K562 (cell line): ENCODE measurements around the gene MICU1. TPM values are rescaled to one million over a fixed set of nuclear protein-coding genes. Genes with fewer than 3 reads are reported as not detected.

Experiments used
- ASH1L ChIP-seq: fragments of 450-650 bp; IDR thresholded peaks from 2 replicates; pipeline ENCODE4 v1.6.1; 2018; ENCODE audit warnings: borderline replicate concordance, mild to moderate bottlenecking, low read depth; ENCODE audit not compliant: partially characterized antibody
- BMI1 ChIP-seq: fragments of 150-350 bp; IDR thresholded peaks from 2 replicates; pipeline ENCODE4 v1.6.1; 2014; ENCODE audit warnings: low read length
- BRCA1 ChIP-seq, 2 experiments: fragments of 450-650 bp in 1 of 2; sonication (generic) in 1 of 2; formaldehyde crosslinking in 1 of 2; IDR thresholded peaks; 2 replicates each; pipeline versions ENCODE4 v1.5.0 to v1.6.1; 2017 to 2020; ENCODE audit warnings: mild to moderate bottlenecking in 1 of 2, missing genetic modification reagents in 1 of 2
- CHD1 ChIP-seq: fragments of 200-600 bp; sonication (generic); IDR thresholded peaks from one replicate; pipeline ENCODE4 v1.6.1; 2012; ENCODE audit warnings: mild to moderate bottlenecking, moderate library complexity, low read length, inconsistent platforms
- FOXA3 ChIP-seq, 2 experiments: fragments of 450-650 bp in 1 of 2; sonication (generic) in 1 of 2; formaldehyde crosslinking; IDR thresholded peaks in 1 of 2; conservative IDR thresholded peaks in 1 of 2; 2 replicates each; pipeline versions ENCODE4 v1.4.0 to v1.8.0; 2020 to 2022; ENCODE audit warnings: mild to moderate bottlenecking in 2 of 2, missing genetic modification reagents in 1 of 2
- FOXJ2 ChIP-seq: fragments of 200-800 bp; sonication (Bioruptor generic); IDR thresholded peaks from 2 replicates; pipeline ENCODE4 v1.6.1; 2016; ENCODE audit warnings: missing genetic modification characterization, missing compliant biosample characterization
- FOXJ3 ChIP-seq: sonication (generic); formaldehyde crosslinking; IDR thresholded peaks from 2 replicates; pipeline ENCODE4 v1.4.0; 2020; ENCODE audit warnings: mild to moderate bottlenecking, missing genetic modification reagents
- FOXM1 ChIP-seq, 2 experiments: fragments of 450-650 bp in 1 of 2; sonication (generic) in 1 of 2; formaldehyde crosslinking in 1 of 2; IDR thresholded peaks; 2 replicates each; pipeline versions ENCODE4 v1.6.1 to v1.9.0; 2017 to 2022; ENCODE audit warnings: low read depth in 2 of 2, mild to moderate bottlenecking in 2 of 2, missing genetic modification reagents in 1 of 2, moderate library complexity in 1 of 2
- KDM5B ChIP-seq: fragments of 200-600 bp; sonication (generic); IDR thresholded peaks from 2 replicates; pipeline ENCODE4 v1.6.1; 2012; ENCODE audit warnings: low read depth, mild to moderate bottlenecking, moderate library complexity, low read length, control low read depth, inconsistent platforms; ENCODE audit not compliant: insufficient replicate concordance
- NFIC ChIP-seq: fragments of 450-650 bp; IDR thresholded peaks from 2 replicates; pipeline ENCODE4 v1.6.1; 2017; ENCODE audit warnings: mild to moderate bottlenecking, inconsistent platforms
- NR3C1 ChIP-seq: sonication (generic); formaldehyde crosslinking; IDR thresholded peaks from 2 replicates; pipeline ENCODE4 v1.8.1; 2022; ENCODE audit warnings: missing genetic modification reagents
- NUFIP1 ChIP-seq: fragments of 450-650 bp; IDR thresholded peaks from 2 replicates; pipeline ENCODE4 v1.6.1; 2018; ENCODE audit not compliant: partially characterized antibody
- PCBP2 ChIP-seq: fragments of 200-400 bp; formaldehyde crosslinking; IDR thresholded peaks from 2 replicates; pipeline ENCODE4 v1.6.1; 2018; ENCODE audit warnings: low read length, low read depth, mild to moderate bottlenecking, moderate library complexity; ENCODE audit not compliant: poor library complexity, severe bottlenecking
- RBBP5 ChIP-seq: fragments of 200-600 bp; sonication (generic); IDR thresholded peaks from 2 replicates; pipeline ENCODE4 v1.6.1; 2012; ENCODE audit warnings: borderline replicate concordance, mild to moderate bottlenecking, low read length, control low read depth, inconsistent platforms; ENCODE audit not compliant: insufficient read depth, poor library complexity, severe bottlenecking
- RFX1 ChIP-seq: fragments of 450-650 bp; IDR thresholded peaks from 2 replicates; pipeline ENCODE4 v1.6.1; 2016; ENCODE audit warnings: mild to moderate bottlenecking, moderate library complexity
- SAFB2 ChIP-seq: fragments of 200-400 bp; formaldehyde crosslinking; IDR thresholded peaks from 2 replicates; pipeline ENCODE4 v1.6.1; 2018; ENCODE audit warnings: borderline replicate concordance, low read length, low read depth, moderate library complexity; ENCODE audit not compliant: severe bottlenecking
- SETDB1 ChIP-seq: IDR thresholded peaks from one replicate; pipeline ENCODE4 v1.6.1; 2012; ENCODE audit warnings: low read length, control low read depth, inconsistent platforms
- TAF7 ChIP-seq: fragments of 450-650 bp; IDR thresholded peaks from 2 replicates; pipeline ENCODE4 v1.6.1; 2016; ENCODE audit warnings: missing genetic modification characterization, missing compliant biosample characterization
- YY1 ChIP-seq, 3 experiments: IDR thresholded peaks; 2 replicates each; pipeline ENCODE4 v1.6.1; 2011; ENCODE audit warnings: low read length in 2 of 3, mild to moderate bottlenecking in 2 of 3, moderate library complexity in 2 of 3, borderline replicate concordance in 1 of 3, control low read depth in 1 of 3, low read depth in 1 of 3; ENCODE audit not compliant: insufficient read depth in 3 of 3, insufficient replicate concordance in 2 of 3, control insufficient read depth in 1 of 3, insufficient read length in 1 of 3; ENCODE audit errors: extremely low read depth in 1 of 3
- ZBTB11 ChIP-seq, 3 experiments: fragments of 200-800 bp in 1 of 3; fragments of 250-450 bp in 1 of 3; fragments of 450-650 bp in 1 of 3; sonication (Bioruptor Pico) in 1 of 3; sonication (Bioruptor generic) in 1 of 3; formaldehyde crosslinking in 1 of 3; IDR thresholded peaks; 2 replicates each; pipeline versions ENCODE4 v1.6.1 to v1.8.0; 2016 to 2022; ENCODE audit warnings: mild to moderate bottlenecking in 2 of 3, missing genetic modification characterization in 2 of 3, missing compliant biosample characterization in 1 of 3, moderate library complexity in 1 of 3
- ZNF277 ChIP-seq: fragments of 250-450 bp; sonication (Bioruptor Pico); IDR thresholded peaks from 2 replicates; pipeline ENCODE4 v1.8.0; 2022; ENCODE audit warnings: inconsistent platforms, mild to moderate bottlenecking, moderate library complexity, borderline replicate concordance
- ZNF282 ChIP-seq: sonication (generic); formaldehyde crosslinking; IDR thresholded peaks from 2 replicates; pipeline ENCODE4 v1.8.1; 2023; ENCODE audit warnings: missing genetic modification reagents
- polyA plus RNA-seq, 8 experiments: library from polyadenylated mRNA; depleted of rRNA in 4 of 8; stranded (reverse) in 5 of 8; unstranded in 3 of 8; fragments of >200 nt; fragmentation: Nextera tagmentation in 2 of 8; fragmentation: Illumina TruSeq in 1 of 8; extraction: Ambion mirVana in 2 of 8; extraction: Trizol in 1 of 8; gene quantifications; 2 replicates each; pipeline versions ENCODE4 v1.2.1 to v1.2.3, GENCODE V29; 2011 to 2014; ENCODE audit warnings: inconsistent platforms in 1 of 8, missing spikeins in 1 of 8
- total RNA-seq, 7 experiments: library from RNA; depleted of rRNA in 6 of 7; stranded (reverse); fragments of >200 nt in 6 of 7; fragmentation: Illumina TruSeq in 2 of 7; extraction: Trizol in 2 of 7; gene quantifications; 2 replicates each; pipeline versions ENCODE4 v1.2.1 to v1.2.3, GENCODE V29; 2011 to 2021; ENCODE audit warnings: low replicate concordance in 1 of 7

The MICU1 gene
- total and polyA plus RNA-seq, 9 of the 15 experiments (the other 6 are each of a cell fraction or from before 2014, with no cell fraction given) = 29.3 to 76.8 (median 48.4) TPM

- no peak for TF ChIP-seq ZNF282 (CRISPR knock-in tag)
- TF ChIP-seq NFIC = peak; percentile 97
- peak in 1 of 2 experiments; percentile 85; a peak in 1 of 4 replicates for TF ChIP-seq FOXA3 (CRISPR knock-in tag; conservative IDR thresholded peaks at IDR 0.05 in 1 of 2, IDR thresholded peaks at IDR 0.05 in 1 of 2)
- no peak for TF ChIP-seq BMI1
- no peak for TF ChIP-seq BRCA1 (IDR thresholded peaks at IDR 0.05)
- no peak for TF ChIP-seq BRCA1 (CRISPR knock-in tag; IDR thresholded peaks at IDR 0.05)
- no peak for TF ChIP-seq SETDB1
- peak in 2 of 3 experiments; percentile 85 to 96; a peak in 4 of 6 replicates for TF ChIP-seq ZBTB11 (CRISPR knock-in tag; IDR thresholded peaks at IDR 0.05)
- TF ChIP-seq SAFB2 = no peak
- peak; percentile 51 for TF ChIP-seq KDM5B
- TF ChIP-seq RBBP5 = no peak
- TF ChIP-seq CHD1 = no peak
- peak in 2 of 3 experiments; percentile 59 to 69 for TF ChIP-seq YY1 (IDR thresholded peaks at IDR 0.05; ENCODE audit: borderline replicate concordance in 1 of 3, control insufficient read depth in 1 of 3, extremely low read depth in 1 of 3, insufficient read depth in 3 of 3, insufficient read length in 1 of 3, insufficient replicate concordance in 2 of 3, low read depth in 1 of 3, low read length in 2 of 3)
- TF ChIP-seq PCBP2 = no peak
- no peak for TF ChIP-seq ASH1L
- TF ChIP-seq NUFIP1 = peak; percentile 60
- TF ChIP-seq FOXJ3 = no peak
- peak; percentile 95 for TF ChIP-seq FOXJ2 (tag)
- peak; percentile 30; the same call in 1 of the 2 replicates for TF ChIP-seq TAF7
- TF ChIP-seq NR3C1 (CRISPR knock-in tag) = no peak
- TF ChIP-seq FOXM1 (IDR thresholded peaks at IDR 0.05; ENCODE audit: low read depth) = peak; percentile 94
- no peak for TF ChIP-seq FOXM1 (CRISPR knock-in tag; IDR thresholded peaks at IDR 0.05; ENCODE audit: low read depth)
- TF ChIP-seq ZNF277 = no peak
- TF ChIP-seq RFX1 = no peak
Observed at GRCh38 chr10:72320676-72321247, 305.1 kb downstream of the MICU1 start (continued).
